Neural cell (in vitro differentiated cells): ENCODE data around the gene BTRC. TPM values are rescaled to one million over a fixed set of nuclear protein-coding genes. Genes with fewer than 3 reads are reported as not detected.

Source experiments
- H2AFZ ChIP-seq: fragments of 200-600, 300-800 bp; sonication (generic), shearing (Covaris generic); 2 replicates; pipeline ENCODE4 v1.6.0; 2014; ENCODE audit warnings: low read depth, mild to moderate bottlenecking, antibody characterized with exemption, low read length, moderate library complexity
- H3F3A ChIP-seq: fragments of 200-600 bp; shearing (Covaris generic); 2 replicates; pipeline ENCODE4 v1.6.1; 2016; ENCODE audit warnings: mild to moderate bottlenecking, moderate library complexity, mixed read lengths, antibody characterized with exemption, low read length; ENCODE audit not compliant: insufficient read depth, poor library complexity, severe bottlenecking
- H3K27ac ChIP-seq: fragments of 200-600, 300-800 bp; sonication (generic), shearing (Covaris generic); 2 replicates; pipeline ENCODE4 v1.5.1; 2014; ENCODE audit warnings: mild to moderate bottlenecking, low read length, moderate library complexity
- H3K27me3 ChIP-seq: fragments of 300-800, 200-600 bp; sonication (generic), shearing (Covaris generic); 2 replicates; pipeline ENCODE4 v1.6.0; 2014; ENCODE audit warnings: mild to moderate bottlenecking, low read depth, low read length, moderate library complexity; ENCODE audit not compliant: insufficient read depth
- H3K36me3 ChIP-seq: fragments of 300-800, 200-600 bp; sonication (generic), shearing (Covaris generic); 2 replicates; pipeline ENCODE4 v1.5.1; 2014; ENCODE audit warnings: mild to moderate bottlenecking, antibody characterized with exemption, low read length, moderate library complexity; ENCODE audit not compliant: insufficient read depth
- H3K4me2 ChIP-seq: fragments of 300-800, 200-600 bp; sonication (generic), shearing (Covaris generic); 2 replicates; pipeline ENCODE4 v1.6.0; 2014; ENCODE audit warnings: mild to moderate bottlenecking, low read length
- H3K4me3 ChIP-seq: fragments of 300-800, 200-600 bp; sonication (generic), shearing (Covaris generic); 2 replicates; pipeline ENCODE4 v1.5.1; 2014; ENCODE audit warnings: mild to moderate bottlenecking, low read length, moderate library complexity
- H3K79me2 ChIP-seq: fragments of 200-600 bp; shearing (Covaris generic); replicated peaks from 2 replicates; pipeline ENCODE4 v1.6.0; 2014; ENCODE audit warnings: mild to moderate bottlenecking, low read length, moderate library complexity; ENCODE audit not compliant: insufficient read depth
- H3K9ac ChIP-seq: fragments of 300-800, 200-600 bp; sonication (generic), shearing (Covaris generic); 2 replicates; pipeline ENCODE4 v1.6.1; 2016; ENCODE audit warnings: mild to moderate bottlenecking, low read length, mixed read lengths
- H3K9me2 ChIP-seq: fragments of 200-600 bp; shearing (Covaris generic); 2 replicates; pipeline ENCODE4 v1.6.1; 2016; ENCODE audit warnings: mild to moderate bottlenecking, low read length, mixed read lengths; ENCODE audit not compliant: insufficient read depth
- H3K9me3 ChIP-seq: fragments of 200-600, 300-800 bp; sonication (generic), shearing (Covaris generic); 2 replicates; pipeline ENCODE4 v1.6.1; 2016; ENCODE audit warnings: mild to moderate bottlenecking, mixed run types, low read length, moderate library complexity, mixed read lengths
- H4K20me1 ChIP-seq: fragments of 200-600 bp; shearing (Covaris generic); 2 replicates; pipeline ENCODE4 v1.6.1; 2016; ENCODE audit warnings: mild to moderate bottlenecking, mixed run types; ENCODE audit not compliant: insufficient read depth
- CTCF ChIP-seq: fragments of 450-650 bp; IDR thresholded peaks from 2 replicates; pipeline ENCODE4 v1.5.1; 2014; ENCODE audit warnings: antibody characterized with exemption, mild to moderate bottlenecking, moderate library complexity; ENCODE audit not compliant: poor library complexity, severe bottlenecking
- EP300 ChIP-seq: fragments of 450-650 bp; conservative IDR thresholded peaks from 2 replicates; pipeline ENCODE4 v1.6.1; 2014; ENCODE audit warnings: antibody characterized with exemption, mild to moderate bottlenecking, moderate library complexity; ENCODE audit not compliant: poor library complexity, severe bottlenecking
- EZH2 ChIP-seq: fragments of 200-600, 300-800 bp; shearing (Covaris generic), sonication (generic); IDR thresholded peaks from 2 replicates; pipeline ENCODE4 v1.6.1; 2014; ENCODE audit warnings: antibody characterized with exemption, low read length, borderline replicate concordance, mild to moderate bottlenecking; ENCODE audit not compliant: insufficient read depth, poor library complexity, severe bottlenecking
- MXI1 ChIP-seq: fragments of 450-650 bp; conservative IDR thresholded peaks from 2 replicates; pipeline ENCODE4 v1.6.1; 2014; ENCODE audit warnings: antibody characterized with exemption, mild to moderate bottlenecking; ENCODE audit not compliant: poor library complexity, severe bottlenecking
- POLR2AphosphoS5 ChIP-seq: IDR thresholded peaks from 2 replicates; pipeline ENCODE4 v1.6.1; 2012
- RAD21 ChIP-seq: fragments of 450-650 bp; conservative IDR thresholded peaks from 2 replicates; pipeline ENCODE4 v1.6.1; 2014; ENCODE audit warnings: antibody characterized with exemption, mild to moderate bottlenecking, moderate library complexity
- REST ChIP-seq: IDR thresholded peaks from 2 replicates; pipeline ENCODE4 v1.6.1; 2012; ENCODE audit warnings: borderline replicate concordance
- SMC3 ChIP-seq: fragments of 450-650 bp; conservative IDR thresholded peaks from 2 replicates; pipeline ENCODE4 v1.6.1; 2014; ENCODE audit warnings: antibody characterized with exemption, mild to moderate bottlenecking, moderate library complexity; ENCODE audit not compliant: poor library complexity
- TAF1 ChIP-seq: IDR thresholded peaks from 2 replicates; pipeline ENCODE4 v1.6.1; 2012; ENCODE audit warnings: low read depth
- polyA plus RNA-seq: library from polyadenylated mRNA; depleted of rRNA; stranded (reverse); fragments of >200 nt; gene quantifications from 2 replicates; pipeline ENCODE4 v1.2.3, GENCODE V29; 2014

The BTRC gene
- polyA plus RNA-seq, 1 donor from 2014 or later = 32.6 TPM

GRCh38 chr10:101375076-101375475, 21.1 kb downstream of the BTRC start:
- no peaks in the 10 kb centered on the region for H4K20me1 ChIP-seq
- H3K79me2 ChIP-seq = peaks cover 13% of the 10 kb centered on the region
- TF ChIP-seq SMC3 (no peak), EP300 (no peak), RAD21 (no peak), MXI1 (no peak), TAF1 (no peak), POLR2AphosphoS5 (no peak), EZH2 (no peak), REST (no peak), CTCF (no peak)
- no peaks in the 10 kb centered on the region for H3K9me3 ChIP-seq
- H3F3A ChIP-seq = no peaks in the 10 kb centered on the region
- no peak overlapping the region for H3K4me2 ChIP-seq
- no peaks in the 10 kb centered on the region for H3K9me2 ChIP-seq
- H3K36me3 ChIP-seq = peaks cover under 1% of the 10 kb centered on the region
- H2AFZ ChIP-seq = no peak overlapping the region
- H3K4me3 ChIP-seq = no peak overlapping the region
- no peaks in the 10 kb centered on the region for H3K27me3 ChIP-seq
- H3K27ac ChIP-seq = no peak overlapping the region
- H3K9ac ChIP-seq = no peak overlapping the region

GRCh38 chr10:101379663-101380352, 25.8 kb downstream of the BTRC start:
- no peak overlapping the region for H3K4me2 ChIP-seq
- H3K36me3 ChIP-seq = no peaks in the 10 kb centered on the region
- no peaks in the 10 kb centered on the region for H3K9me2 ChIP-seq
- H3K4me3 ChIP-seq = no peak overlapping the region
- peaks cover 28% of the 10 kb centered on the region for H3K79me2 ChIP-seq
- no peaks in the 10 kb centered on the region for H4K20me1 ChIP-seq
- no peak overlapping the region for H2AFZ ChIP-seq
- no peaks in the 10 kb centered on the region for H3F3A ChIP-seq
- no peak overlapping the region for H3K9ac ChIP-seq
- H3K27ac ChIP-seq = no peak overlapping the region
- TF ChIP-seq REST = no peak
- TF ChIP-seq POLR2AphosphoS5 = no peak
- no peak for TF ChIP-seq EZH2
- TF ChIP-seq SMC3 = no peak
- TF ChIP-seq CTCF = no peak
- no peak for TF ChIP-seq EP300
- TF ChIP-seq RAD21 = no peak
- TF ChIP-seq MXI1 = no peak
- TF ChIP-seq TAF1 = no peak
- no peaks in the 10 kb centered on the region for H3K9me3 ChIP-seq
- no peaks in the 10 kb centered on the region for H3K27me3 ChIP-seq
